Skeletal muscle tissue (tissue), 4 donors: Measurements from ENCODE around the gene OGDH. TPM values are rescaled to one million over a fixed set of nuclear protein-coding genes. Genes with fewer than 3 reads are reported as not detected.
A peak's percentile ranks its signal among the peaks of the same experiment; 100 is the strongest.

Experiments used
- H3K27ac ChIP-seq: one replicate; pipeline ENCODE4 v1.7.0; 2013; ENCODE audit warnings: mild to moderate bottlenecking, low read depth, low read length, inconsistent platforms
- H3K27me3 ChIP-seq, 3 donors: one replicate each; pipeline ENCODE4 v1.7.0; 2013; ENCODE audit warnings: low read length in 3 of 3; ENCODE audit not compliant: control insufficient read depth in 3 of 3, insufficient read depth in 3 of 3
- H3K36me3 ChIP-seq, 3 donors: one replicate each; pipeline ENCODE4 v1.7.0; 2013; ENCODE audit warnings: low read length in 3 of 3; ENCODE audit not compliant: control insufficient read depth in 3 of 3, insufficient read depth in 3 of 3
- H3K4me1 ChIP-seq, 3 donors: one replicate each; pipeline ENCODE4 v1.7.0; 2013; ENCODE audit warnings: low read length in 3 of 3, mild to moderate bottlenecking in 3 of 3; ENCODE audit not compliant: control insufficient read depth in 3 of 3, insufficient read depth in 3 of 3
- H3K4me3 ChIP-seq, 3 donors: one replicate each; pipeline ENCODE4 v1.7.0; 2013; ENCODE audit warnings: low read length in 3 of 3
- H3K9ac ChIP-seq, 3 donors: one replicate each; pipeline ENCODE4 v1.7.0; 2013; ENCODE audit warnings: low read length in 3 of 3, mild to moderate bottlenecking in 3 of 3, moderate library complexity in 2 of 3, low read depth in 1 of 3
- H3K9me3 ChIP-seq, 3 donors: one replicate each; pipeline ENCODE4 v1.7.0; 2013; ENCODE audit warnings: low read length in 3 of 3; ENCODE audit not compliant: control insufficient read depth in 3 of 3
- total RNA-seq: library from RNA; depleted of rRNA; stranded (reverse); fragments of >200 nt; gene quantifications from one replicate; pipeline ENCODE4 v1.2.3, GENCODE V29; 2014
- donor health status: Osteomylitis.

OGDH gene
- total RNA-seq, 1 donor from 2014 or later = 70.5 TPM

DNA sequence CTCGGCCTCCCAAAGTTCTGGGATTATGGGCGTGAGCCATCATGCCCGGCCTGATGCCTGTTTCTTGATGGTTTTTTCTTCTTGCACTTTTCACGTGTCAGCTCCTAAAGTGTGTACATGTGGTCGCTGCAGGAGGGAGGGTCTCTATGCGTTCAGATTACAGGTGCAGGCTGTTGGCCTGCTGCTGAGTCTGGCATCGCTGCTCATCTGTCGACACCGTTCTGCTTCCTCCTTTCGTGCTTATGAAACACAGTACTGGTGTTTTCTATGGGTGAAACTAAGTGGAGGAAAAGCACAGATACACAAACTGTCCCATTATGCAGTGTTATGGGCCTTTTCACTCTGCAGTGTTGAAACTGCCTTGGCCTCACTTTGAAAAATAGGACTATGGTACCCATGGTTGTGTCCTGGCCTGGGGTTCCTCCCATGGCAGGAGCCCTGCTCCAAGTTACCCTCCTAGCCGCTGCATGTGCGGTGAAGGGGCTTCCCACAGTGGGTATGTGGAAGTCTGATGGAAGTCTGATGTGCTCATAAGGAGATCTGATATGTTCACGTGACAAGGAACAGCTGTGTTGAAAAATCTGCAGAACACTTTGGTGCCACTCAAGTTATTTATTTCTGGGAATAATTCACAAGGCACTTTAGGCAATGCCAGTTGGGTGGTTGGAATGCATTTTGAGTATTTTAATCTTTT, 23.5 kb downstream of the OGDH start:
- H3K4me1 ChIP-seq = peaks cover 46 to 68% (median 53%) of the 10 kb centered on the region in 3 donors
- H3K9me3 ChIP-seq = no peaks in the 10 kb centered on the region
- peak overlapping the region; percentile 61 for H3K27ac ChIP-seq
- no peaks in the 10 kb centered on the region for H3K27me3 ChIP-seq
- H3K9ac ChIP-seq = no peak overlapping the region
- H3K36me3 ChIP-seq = peaks cover 14 to 26% (median 18%) of the 10 kb centered on the region in 3 donors
- no peak overlapping the region for H3K4me3 ChIP-seq

- Histone ChIP-seq H3K36me3 (peaks cover 7 to 16% (median 9%) of the 10 kb centered on the region in 3 donors), H3K9ac (no peak overlapping the region), H3K4me1 (peaks cover 54 to 77% (median 56%) of the 10 kb centered on the region in 3 donors), H3K4me3 (no peak overlapping the region), H3K27ac (peak overlapping the region; percentile 61), H3K27me3 (no peaks in the 10 kb centered on the region), H3K9me3 (no peaks in the 10 kb centered on the region)
Measured at GRCh38 chr7:44630792-44631457, 24.5 kb downstream of the OGDH start.

GRCh38 chr7:44631458-44632115, 25.2 kb downstream of the OGDH start:
- peaks cover 58 to 77% (median 60%) of the 10 kb centered on the region in 3 donors for H3K4me1 ChIP-seq
- H3K9me3 ChIP-seq = no peaks in the 10 kb centered on the region
- H3K27ac ChIP-seq = peak overlapping the region; percentile 61
- peaks cover 3 to 12% (median 4%) of the 10 kb centered on the region in 3 donors for H3K36me3 ChIP-seq
- no peak overlapping the region for H3K4me3 ChIP-seq
- no peaks in the 10 kb centered on the region for H3K27me3 ChIP-seq
- H3K9ac ChIP-seq = peak overlapping the region in 1 of 3 donors; percentile 6

DNA sequence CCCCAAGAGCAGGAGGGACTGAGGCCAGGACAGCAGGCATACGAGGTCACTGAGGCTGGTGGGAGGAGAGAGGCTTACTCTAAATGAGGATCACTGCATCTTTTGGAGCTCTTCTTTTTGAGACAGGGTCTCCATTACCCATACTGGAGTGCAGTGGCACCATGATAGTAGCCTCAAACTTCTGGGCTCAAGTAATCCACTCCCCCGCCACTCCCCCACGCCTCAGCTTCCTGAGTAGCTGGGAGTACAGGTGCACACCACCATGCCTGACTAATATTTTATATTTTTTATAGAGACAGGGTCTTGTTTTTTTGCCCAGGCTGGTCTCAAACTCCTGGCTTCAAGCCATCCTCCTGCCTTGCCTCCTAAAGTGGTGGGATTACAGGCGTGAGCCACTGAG, 25.8 kb downstream of the OGDH start:
- Histone ChIP-seq H3K27me3 (no peaks in the 10 kb centered on the region), H3K4me3 (peak overlapping the region in 1 of 3 donors; percentile 14), H3K4me1 (peaks cover 63 to 82% (median 66%) of the 10 kb centered on the region in 3 donors), H3K9me3 (no peaks in the 10 kb centered on the region), H3K36me3 (peaks cover 0 to 9% (median 3%) of the 10 kb centered on the region in 3 donors), H3K27ac (peak overlapping the region; percentile 61), H3K9ac (peak overlapping the region in 1 of 3 donors; percentile 6)

GRCh38 chr7:44633254-44634186, 27.1 kb downstream of the OGDH start:
- peak overlapping the region in 2 of 3 donors; percentile 34 to 35 for H3K9ac ChIP-seq
- H3K4me1 ChIP-seq = peaks cover 74 to 91% (median 74%) of the 10 kb centered on the region in 3 donors

DNA sequence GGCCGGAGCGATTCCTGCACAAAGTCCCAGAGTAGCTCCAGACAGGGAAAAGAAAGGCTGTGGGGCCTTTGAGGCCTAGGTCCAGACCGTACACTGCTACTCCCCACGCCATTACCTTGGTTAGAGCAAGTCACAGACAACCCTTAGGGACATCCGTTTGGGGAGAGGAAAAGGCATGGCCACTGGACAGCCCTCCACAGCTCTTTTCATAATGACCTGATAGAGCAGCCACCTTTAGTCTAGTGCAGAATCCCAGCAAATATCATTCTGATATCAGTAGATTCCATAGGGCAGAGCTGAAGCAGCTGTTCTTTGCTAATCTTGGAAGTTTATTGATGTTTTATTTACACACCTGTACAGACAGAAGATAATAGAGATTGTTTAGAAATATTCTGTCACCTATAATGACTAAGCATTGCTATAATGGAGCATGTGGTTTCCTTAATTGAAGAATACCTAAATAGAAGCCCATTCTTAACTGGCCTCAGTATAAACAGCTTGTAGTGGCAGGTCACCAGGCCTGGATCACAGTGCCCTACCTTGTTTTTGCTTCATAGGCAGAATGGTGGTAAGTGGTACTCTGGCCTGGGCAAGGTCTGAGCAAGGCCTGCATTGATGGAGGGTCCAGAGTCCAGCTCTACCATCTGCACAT, 27.9 kb downstream of the OGDH start:
- Histone ChIP-seq H3K27ac (peak overlapping the region; percentile 73), H3K9me3 (no peaks in the 10 kb centered on the region), H3K4me3 (peak overlapping the region in 2 of 3 donors; percentile 41 to 42), H3K36me3 (peaks cover 0 to 7% (median 3%) of the 10 kb centered on the region in 3 donors), H3K9ac (peak overlapping the region in 2 of 3 donors; percentile 34 to 35), H3K4me1 (peaks cover 77 to 92% (median 77%) of the 10 kb centered on the region in 3 donors), H3K27me3 (no peaks in the 10 kb centered on the region)

More at GRCh38 chr7:44633254-44634186, 27.1 kb downstream of the OGDH start:
- H3K27ac ChIP-seq = peak overlapping the region; percentile 73
- H3K9me3 ChIP-seq = no peaks in the 10 kb centered on the region
- H3K4me3 ChIP-seq = no peak overlapping the region
- H3K27me3 ChIP-seq = no peaks in the 10 kb centered on the region
- peaks cover 0 to 9% (median 3%) of the 10 kb centered on the region in 3 donors for H3K36me3 ChIP-seq

GRCh38 chr7:44634839-44635591, 28.6 kb downstream of the OGDH start:
- peak overlapping the region in 1 of 3 donors; percentile 63 for H3K9ac ChIP-seq
- no peaks in the 10 kb centered on the region for H3K27me3 ChIP-seq
- H3K27ac ChIP-seq = peak overlapping the region; percentile 73
- H3K4me3 ChIP-seq = peak overlapping the region in 2 of 3 donors; percentile 42 to 47
- peaks cover 0 to 4% (median 3%) of the 10 kb centered on the region in 3 donors for H3K36me3 ChIP-seq
- H3K9me3 ChIP-seq = no peaks in the 10 kb centered on the region
- H3K4me1 ChIP-seq = peaks cover 80 to 94% (median 81%) of the 10 kb centered on the region in 3 donors

DNA sequence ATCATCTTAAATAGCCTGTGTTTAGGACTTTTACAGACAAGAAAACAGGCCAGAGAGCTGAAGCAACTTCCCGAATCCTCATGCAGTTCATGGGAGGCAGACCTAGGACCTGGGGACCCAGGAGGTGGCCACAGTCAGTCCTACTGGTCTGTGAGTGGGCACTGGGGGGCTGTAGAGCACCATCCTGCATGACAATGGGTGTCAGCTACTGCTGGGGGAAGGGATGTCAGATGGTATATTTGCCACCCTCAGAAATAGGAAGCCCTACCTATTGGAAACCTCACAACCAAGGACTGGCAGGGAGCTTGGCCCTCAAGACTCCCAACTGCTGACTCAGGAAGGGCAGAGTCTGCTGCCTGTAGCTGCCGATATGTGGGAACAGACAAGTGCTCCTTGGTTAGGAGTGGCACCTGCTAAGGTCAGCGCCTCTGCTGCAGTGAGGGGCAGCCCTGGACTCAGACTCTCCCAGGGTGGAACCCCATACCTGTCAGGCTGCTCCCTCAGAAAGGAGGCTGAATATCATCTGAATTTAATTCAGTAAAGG, 29.7 kb downstream of the OGDH start:
- Histone ChIP-seq H3K36me3 (peaks cover 0 to 2% (median 0%) of the 10 kb centered on the region in 3 donors), H3K27me3 (no peaks in the 10 kb centered on the region), H3K4me3 (peak overlapping the region in 1 of 3 donors; percentile 35), H3K9ac (peak overlapping the region in 2 of 3 donors; percentile 49 to 63), H3K4me1 (peaks cover 77 to 89% (median 78%) of the 10 kb centered on the region in 3 donors), H3K9me3 (no peaks in the 10 kb centered on the region), H3K27ac (peak overlapping the region; percentile 73)
